GM18502 (cell line): ENCODE data around the gene UGGT2.
"Not testable (repeated sequence)": the region's sequence is repeated elsewhere in the genome, so short reads cannot be mapped to it uniquely, and the experiment has no call there.

Experiments
- ATAC-seq: cut with Tn5 transposase; IDR thresholded peaks from one replicate; pipeline ENCODE4 v1.9.1; 2021; ENCODE audit warnings: mild to moderate bottlenecking; ENCODE audit not compliant: unreplicated experiment, poor library complexity

The UGGT2 gene

DNA sequence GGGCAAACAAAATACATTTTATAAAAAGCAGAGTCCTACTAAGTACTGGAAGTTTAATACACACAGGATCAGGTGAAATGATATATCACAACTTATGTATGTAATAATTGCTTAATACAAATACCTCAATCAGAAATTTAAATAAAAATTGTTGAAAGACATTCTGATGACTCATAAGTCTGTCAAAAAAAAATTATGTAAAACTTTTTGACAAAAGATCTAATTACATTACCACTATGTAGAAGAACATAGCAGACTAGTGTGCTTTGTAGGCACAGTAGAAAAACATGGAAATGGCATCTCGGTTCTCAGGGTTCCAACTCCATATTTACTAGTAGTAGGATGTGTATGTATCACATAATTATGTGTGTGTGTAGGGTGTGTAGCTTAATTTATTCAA lies 220.1 kb downstream of the UGGT2 start:
- ATAC-seq: no peak

DNA sequence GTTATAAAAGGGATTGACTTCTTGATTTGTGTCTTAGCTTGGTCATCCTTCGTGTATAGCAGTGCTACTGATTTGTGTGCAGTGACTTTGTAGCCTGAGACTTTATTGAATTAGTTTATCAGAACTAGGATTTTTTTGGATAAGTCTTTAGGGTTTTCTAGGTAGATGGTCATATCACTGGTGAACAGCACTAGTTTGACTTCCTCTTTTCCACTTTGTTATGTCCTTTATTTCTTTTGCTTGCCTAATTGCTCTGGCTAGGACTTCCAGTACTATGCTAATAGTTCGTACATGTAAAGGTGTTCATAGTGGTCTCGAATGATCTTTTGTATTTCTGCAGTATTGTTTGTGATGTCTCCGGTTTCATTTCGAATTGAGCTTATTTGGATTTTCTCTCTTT lies 230.9 kb downstream of the UGGT2 start:
- no peak for ATAC-seq

DNA sequence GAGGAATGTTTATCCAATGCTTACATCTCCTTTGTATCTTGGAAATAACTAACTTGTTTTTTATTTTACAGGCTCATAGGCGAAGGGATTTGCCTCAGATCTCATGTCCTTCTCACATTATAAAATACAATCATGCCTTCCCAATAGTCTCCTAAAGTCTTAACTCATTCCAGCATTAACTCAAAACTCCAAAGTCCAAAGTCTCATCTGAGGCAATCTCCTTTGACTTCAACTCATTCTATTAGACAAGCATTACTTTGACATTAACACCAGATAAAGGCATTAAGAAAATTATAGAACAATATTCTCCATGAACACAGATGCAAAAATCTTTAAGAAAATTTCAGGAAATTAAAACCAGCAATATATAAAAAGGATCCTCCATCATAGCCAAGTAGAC lies 238.7 kb downstream of the UGGT2 start:
- ATAC-seq: no peak

DNA sequence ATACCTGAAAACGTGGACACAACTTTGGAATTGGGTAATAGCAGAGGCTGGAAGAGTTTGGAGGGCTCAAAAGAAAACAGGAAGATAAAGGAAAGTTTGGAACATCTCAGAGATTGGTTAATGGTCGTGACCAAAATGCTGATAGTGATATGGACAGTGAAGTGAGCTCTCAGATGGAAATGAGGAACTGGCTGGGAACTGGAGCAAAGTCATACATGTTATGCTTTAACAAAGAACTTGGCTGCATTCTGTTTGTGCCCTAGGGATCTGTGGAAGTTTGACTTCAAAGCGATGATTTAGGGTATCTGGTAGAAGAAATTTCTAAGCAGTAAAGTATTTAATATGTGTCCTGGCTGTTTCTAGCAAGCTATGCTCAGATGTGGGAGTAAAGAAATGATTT lies 240.1 kb downstream of the UGGT2 start:
- ATAC-seq: no peak

DNA sequence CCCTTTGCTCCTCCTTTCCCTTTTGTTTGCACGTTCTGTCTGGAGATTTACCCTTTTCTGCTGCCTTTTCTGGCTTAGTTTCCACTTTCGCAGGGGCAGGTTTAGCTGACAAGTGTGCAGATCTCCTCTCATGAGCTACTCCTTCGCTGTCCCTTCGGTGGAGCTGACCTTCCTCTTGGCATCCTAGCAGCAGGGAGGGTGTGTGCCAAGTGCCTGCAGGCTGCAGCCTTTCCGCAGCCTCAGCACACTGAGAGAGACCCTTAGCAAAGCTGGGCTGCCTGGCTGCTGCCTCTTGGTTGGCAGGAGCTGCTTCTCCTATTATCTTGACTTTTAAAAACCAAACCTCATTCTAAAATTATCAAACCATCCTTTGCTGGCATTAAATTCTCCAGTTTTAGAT lies 243.8 kb downstream of the UGGT2 start:
- ATAC-seq: no peak

DNA sequence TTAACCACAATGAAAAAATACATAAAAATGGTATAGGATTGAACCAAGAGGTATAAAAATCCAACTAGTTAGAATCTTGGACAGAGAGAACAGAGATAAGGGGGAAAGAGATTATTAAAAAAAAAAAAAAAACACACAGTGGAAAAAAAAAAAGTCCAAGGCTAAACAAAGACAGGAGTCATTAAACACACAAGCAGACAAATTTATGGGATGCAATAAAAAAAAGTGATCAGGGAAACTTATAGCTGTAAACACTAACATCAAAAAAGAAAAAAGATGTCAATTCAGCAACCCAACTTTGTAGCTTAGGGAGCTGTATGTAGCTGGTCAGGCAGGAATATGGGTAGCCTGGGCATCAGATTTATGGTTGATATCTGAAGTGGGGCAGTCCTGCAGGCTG lies 247.3 kb downstream of the UGGT2 start:
- no peak for ATAC-seq

DNA sequence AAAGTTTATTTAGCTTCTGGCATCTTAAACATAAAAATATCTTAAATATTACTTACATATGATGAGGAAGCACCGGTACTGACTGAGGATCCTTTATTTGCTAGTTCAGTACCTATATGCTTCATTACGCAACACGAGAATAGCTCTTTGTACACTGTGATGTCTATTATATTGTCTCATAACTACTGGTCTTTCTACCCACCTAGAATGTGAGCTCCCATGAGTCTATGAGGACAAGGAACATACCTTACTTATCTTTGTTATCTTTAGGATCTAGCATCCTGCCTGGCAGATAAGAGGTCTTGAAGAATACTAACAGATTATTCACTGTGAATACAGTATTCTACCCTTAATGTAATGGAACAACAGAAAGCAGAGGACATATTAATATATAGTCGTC lies 251.4 kb downstream of the UGGT2 start:
- no peak for ATAC-seq

DNA sequence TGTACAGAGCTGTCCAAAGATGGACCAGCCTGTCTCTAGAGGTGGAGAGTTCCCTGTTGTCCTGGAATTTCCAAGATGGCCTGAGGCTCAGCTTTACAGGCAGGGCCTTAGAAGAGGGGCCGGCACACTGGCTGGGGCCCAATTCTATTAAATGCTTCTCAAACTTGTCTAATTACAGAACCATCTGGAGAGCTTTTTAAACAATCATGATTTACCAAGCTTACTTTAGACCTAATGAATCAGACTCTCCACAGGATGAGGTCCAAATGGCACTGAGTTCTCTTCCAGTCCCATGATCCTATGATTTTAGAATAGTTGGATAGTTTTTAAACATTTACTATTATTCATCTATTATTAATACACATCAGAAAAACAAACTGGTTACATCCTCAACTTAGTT lies 252.8 kb downstream of the UGGT2 start:
- ATAC-seq: no peak

DNA sequence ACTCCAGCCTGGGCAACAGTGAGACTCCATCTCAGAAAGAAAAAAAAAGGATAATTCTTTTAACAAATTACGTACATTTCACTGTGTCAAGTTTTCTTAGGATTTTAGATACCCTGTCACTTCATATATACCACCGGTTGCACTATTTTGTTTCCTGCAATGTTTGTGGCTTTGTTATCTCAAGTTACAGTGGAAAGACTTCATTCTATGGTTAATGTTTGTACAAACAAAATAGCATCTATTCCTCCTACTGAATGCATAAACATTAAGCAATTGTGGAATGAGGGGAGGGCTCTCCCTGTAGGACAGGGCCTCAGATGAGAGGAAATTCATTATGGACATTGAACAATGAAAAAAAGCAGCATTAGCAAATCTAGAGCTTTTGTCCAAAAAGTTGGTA lies 256.2 kb downstream of the UGGT2 start:
- no peak for ATAC-seq

DNA sequence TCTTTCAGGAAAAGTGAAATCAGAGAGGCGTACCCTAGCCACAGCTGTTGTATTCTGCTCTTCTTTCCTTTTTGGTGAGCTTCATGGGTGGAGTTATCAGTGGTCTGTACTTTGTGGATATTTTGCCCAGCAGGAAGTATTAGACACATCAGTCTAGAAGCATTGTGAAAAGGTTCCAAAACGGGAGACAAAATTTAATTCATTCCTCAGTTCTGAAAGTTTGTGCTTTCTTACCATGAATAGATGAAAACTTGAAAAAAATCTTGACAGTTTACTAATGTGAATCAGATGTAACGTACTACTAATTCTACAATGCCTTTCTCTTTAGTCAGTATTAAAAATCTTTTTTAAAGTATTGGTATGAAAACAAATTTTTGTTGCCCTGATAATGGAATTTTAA lies 259.4 kb downstream of the UGGT2 start:
- ATAC-seq: no peak

DNA sequence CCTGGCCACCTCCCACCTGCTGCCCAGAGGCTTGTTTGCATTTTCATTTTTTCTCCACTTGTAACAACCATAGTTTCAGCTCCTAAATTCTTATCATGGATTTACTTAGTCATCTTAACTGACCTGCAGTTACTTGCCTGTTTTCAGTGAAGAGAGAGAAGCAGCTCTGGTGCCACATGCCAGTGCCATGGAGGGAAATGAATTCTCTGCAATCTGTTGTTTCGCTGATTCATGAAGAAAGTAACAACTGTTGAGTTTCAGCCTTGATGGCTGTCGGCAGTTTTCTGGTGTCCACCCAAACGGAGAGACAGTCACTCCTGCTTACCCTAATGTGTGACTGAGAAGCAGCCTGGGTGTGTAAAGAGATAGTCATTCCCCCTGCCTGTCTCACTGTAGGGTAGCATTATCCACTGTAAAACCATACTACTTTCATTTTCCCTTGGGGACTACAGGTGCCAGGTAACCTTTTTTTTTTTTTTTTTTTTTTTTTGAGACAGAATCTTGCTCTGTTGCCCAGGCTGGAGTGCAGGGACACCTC lies 260.1 kb downstream of the UGGT2 start:
- no peak for ATAC-seq

DNA sequence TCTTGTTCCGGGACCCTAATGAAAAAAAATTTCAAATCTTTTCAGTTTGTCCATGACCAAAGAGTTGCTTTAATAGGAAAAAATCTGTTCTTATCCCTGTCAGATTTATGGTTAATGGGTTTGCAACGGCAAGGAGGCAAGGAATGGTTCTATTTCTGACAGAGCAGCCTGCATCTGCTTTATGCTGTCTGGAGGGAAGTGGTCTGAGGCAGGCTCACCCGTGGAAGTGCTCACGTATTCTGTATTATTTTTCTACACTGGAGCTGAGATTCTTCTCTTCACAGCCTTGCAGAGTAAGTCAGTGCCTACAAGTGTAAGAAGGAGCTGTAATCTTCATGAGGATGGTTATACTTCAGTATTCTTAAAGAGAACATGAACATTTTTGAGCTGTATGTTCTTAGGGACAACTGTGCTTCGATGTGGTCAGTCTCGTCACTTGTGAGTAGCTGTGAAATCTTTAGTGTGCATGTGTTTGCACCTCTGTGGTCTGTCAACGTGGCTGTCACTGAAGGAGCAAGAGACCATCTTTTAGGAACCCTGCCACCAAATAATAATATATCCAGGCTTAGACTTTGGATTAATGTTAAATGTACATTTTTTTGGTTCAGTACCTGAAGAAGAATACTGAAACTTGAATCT lies 262.0 kb downstream of the UGGT2 start:
- no peak for ATAC-seq

DNA sequence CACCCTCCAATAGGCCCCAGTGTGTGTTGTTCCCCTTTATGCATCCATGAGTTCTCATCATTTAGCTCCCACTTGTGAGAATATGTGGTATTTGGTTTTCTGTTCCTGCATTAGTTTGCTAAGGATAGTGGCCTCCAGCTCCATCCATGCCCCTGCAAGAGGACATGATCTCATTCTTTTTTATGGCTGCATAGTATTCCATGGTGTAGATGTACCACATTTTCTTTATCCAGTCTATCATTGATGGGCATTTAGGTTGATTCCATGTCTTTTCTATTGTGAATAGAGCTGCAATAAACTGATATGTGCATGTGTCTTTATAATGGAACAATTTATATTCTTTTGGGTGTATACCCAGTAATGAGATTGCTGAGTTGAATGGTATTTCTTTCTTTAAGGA lies 263.9 kb downstream of the UGGT2 start:
- ATAC-seq: not testable (repeated sequence)

DNA sequence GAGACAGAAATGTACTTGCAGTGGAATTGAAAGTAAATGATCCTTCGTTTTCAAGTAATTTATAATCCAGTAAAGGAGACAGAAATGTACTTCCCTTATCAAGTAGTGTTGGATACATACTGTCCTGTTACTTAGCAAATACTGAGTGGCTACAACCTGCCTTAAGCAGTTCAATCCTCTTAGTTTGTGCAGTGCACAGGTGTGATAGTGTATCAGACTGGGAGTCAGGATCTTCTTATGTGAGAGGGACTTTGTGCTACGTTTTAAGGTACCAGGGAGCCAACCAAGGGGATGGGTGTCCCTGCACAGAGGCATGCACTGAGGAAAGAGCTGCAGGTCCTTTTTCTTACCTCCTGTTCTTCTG lies 265.1 kb downstream of the UGGT2 start:
- no peak for ATAC-seq

DNA sequence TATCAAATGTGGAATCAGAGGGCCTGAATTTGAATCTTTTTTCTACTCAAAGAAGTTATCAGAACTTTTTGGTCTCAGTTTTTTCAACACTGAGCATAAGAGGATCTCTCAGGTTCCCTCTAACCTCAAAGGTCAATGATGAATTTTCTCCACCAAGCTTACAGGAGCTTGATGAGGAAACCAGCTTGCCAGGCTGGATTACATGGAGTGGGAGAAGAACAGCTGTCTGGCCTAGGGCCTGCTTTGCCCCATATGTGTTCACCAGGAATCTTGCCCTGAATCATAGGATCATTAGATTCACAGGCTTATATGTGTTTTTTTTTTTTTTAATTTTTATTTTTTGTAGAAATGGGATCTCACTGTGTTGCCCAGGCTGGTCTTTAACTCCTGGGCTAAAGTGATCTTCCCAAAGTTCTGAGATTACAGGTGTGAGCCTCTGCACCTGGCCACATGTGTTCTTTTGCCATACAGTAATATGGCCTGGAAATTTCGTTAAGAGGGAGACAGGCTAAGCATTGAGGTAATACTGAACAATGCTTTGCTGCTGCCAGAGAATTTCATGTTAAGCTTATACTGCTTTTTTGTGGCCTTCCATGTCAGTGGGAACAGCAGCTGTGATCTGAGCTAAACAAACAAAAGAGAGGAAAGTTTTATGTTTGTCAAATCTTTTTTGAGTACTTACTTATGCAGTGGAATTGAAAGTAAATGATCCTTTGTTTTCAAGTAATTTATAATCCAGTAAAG lies 265.7 kb downstream of the UGGT2 start:
- no peak for ATAC-seq

DNA sequence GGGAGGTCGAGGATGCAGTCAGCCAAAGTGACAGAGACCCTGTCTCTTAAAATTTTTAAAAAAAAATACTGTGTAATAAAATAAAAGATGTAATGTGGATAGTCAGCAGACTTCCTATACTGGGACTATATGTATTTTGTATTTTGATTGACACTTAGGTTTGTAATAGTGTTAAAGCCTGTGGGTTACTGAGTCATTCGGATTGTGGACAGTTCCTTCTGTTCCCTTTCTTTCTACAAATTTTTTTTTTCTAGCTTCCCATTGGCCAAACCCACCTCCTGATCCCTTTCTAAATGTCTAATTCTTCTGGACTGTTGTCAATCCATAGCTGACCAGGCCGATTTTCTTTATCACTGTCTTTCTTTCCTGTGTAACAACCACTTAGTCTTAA lies 268.3 kb downstream of the UGGT2 start:
- ATAC-seq: no peak

DNA sequence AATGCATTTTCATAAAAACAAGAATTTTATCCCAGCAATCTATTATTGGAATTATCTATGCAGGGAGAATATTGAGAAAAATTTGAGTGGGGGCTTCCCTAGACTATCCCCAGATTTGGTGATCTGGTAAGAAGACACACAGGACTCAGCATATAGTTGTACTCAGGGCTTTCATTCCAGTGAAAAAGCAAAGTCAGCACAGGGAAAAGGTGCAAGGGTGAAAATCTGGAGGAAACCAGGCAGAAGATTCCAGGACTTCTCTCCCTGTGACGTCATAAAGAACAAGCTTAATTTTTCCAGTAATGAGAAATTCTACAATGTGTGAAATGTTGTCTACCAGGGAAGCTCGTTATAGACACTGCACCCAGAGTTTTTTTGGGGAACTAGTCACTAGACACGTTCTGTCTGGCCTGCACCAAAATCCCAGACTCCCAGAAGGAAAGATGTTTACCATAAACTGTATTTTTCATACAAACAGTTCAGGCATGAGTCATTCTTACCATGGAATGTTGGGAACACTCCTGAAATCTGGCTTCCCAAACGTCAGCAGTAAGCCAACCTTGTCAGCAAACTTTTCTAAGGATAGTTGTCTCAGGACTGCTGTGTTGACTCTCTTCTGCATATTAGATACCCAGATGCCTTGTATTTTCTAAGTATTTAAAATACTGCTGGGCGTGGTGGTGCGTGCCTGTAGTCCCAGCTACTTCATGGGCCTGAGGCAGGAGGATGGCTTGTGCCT lies 268.9 kb downstream of the UGGT2 start:
- no peak for ATAC-seq

DNA sequence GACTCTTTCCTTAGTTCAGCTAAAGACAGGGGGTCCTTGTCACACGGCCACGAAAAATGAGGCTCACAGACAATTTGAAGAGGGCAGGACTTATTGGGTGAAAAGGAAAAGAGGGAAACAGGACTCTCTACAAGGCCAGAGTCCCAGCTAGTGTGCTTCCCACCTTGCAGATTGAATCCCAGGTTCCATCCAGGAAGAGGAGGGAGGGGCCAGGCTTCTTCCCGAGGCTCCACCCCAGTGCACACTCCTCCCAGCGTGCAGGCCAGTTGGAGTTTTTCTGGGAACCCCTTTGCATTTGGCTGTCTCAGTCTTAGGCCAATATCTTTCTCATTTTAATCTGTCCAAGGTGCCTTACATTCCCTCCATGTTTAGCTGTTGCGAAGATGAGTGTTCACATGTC lies 269.5 kb downstream of the UGGT2 start:
- ATAC-seq: no peak

DNA sequence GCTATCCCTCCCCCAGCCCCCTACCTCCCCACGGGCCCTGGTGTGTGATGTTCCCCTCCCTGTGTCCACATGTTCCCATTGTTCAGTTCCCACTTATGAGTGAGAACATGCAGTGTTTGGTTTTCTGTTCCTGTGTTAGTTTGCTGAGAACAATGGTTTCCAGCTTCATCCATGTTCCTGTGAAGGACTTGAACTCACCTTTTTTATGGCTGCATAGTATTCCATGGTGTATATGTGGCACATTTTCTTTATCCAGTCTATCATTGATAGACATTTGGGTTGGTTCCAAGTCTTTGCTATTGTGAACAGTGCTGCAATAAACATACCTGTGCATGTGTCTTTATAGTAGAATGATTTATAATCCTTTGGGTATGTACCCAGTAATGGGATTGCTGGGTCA lies 271.3 kb downstream of the UGGT2 start:
- not testable (repeated sequence) for ATAC-seq

DNA sequence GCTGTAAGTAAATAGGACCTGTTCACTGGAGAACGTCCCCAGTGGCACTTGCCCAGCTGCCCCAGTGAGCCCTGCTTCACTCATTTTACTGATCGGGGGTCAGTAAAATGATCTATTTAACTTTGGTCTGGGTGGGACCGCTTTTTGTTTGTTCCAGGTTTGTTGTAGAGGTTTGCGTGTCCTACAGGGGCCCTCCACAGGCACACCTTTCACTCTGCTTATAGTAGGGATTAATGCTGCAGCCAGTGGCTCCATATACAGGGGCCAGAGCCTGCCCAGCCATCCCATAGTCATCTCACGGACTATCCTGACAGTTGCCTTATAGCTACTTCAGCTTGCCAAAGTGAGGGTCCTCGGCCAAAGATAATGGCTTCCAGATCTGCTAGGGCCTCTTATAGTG lies 272.2 kb downstream of the UGGT2 start:
- no peak for ATAC-seq

DNA sequence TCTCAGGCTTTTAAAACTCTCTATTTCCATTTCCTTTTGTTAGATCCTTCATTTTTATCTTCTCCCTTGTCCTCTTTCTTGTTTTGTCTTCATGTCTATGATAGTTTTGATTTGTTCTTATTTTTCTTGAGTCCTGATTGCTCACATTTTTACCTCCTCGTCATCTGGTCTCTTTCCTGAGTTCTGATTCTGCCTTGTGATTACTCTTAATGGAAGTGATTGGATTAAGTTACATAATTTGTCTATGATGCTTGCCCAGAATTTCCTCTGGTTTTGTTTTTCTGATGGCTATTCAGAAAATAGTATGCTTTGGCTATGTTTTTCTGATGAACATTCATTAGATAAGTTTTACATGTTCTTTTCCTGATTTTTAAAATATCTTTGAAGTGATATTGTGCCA lies 273.7 kb downstream of the UGGT2 start:
- ATAC-seq: no peak
